OCI-LY1 (cell line): ENCODE measurements around the gene FDX2.

Experiments
- EZH2 ChIP-seq: fragments of 200-600 bp; sonication (generic), shearing (Covaris generic); IDR thresholded peaks from 2 replicates; pipeline ENCODE4 v1.8.0; 2017; ENCODE audit warnings: borderline replicate concordance, mixed run types, mild to moderate bottlenecking, antibody characterized with exemption, low read length, moderate library complexity, mixed read lengths
- TF ChIP-seq, protein P1 (sequence below): fragments of 200-600 bp; sonication (generic), shearing (Covaris generic); IDR thresholded peaks from 2 replicates; pipeline ENCODE4 v1.5.1; 2017; ENCODE audit warnings: mild to moderate bottlenecking, antibody characterized with exemption, low read length, moderate library complexity, mixed read lengths

- TF ChIP-seq, protein P1, sequence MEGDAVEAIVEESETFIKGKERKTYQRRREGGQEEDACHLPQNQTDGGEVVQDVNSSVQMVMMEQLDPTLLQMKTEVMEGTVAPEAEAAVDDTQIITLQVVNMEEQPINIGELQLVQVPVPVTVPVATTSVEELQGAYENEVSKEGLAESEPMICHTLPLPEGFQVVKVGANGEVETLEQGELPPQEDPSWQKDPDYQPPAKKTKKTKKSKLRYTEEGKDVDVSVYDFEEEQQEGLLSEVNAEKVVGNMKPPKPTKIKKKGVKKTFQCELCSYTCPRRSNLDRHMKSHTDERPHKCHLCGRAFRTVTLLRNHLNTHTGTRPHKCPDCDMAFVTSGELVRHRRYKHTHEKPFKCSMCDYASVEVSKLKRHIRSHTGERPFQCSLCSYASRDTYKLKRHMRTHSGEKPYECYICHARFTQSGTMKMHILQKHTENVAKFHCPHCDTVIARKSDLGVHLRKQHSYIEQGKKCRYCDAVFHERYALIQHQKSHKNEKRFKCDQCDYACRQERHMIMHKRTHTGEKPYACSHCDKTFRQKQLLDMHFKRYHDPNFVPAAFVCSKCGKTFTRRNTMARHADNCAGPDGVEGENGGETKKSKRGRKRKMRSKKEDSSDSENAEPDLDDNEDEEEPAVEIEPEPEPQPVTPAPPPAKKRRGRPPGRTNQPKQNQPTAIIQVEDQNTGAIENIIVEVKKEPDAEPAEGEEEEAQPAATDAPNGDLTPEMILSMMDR, result no peak
- TF ChIP-seq EZH2, result no peak
Observed at GRCh38 chr19:10361569-10362011, 45.8 kb upstream of the FDX2 start.
